Endothelial cell of hepatic sinusoid (primary cell): Measurements from ENCODE around the gene CATSPERD.
"Not testable (repeated sequence)": the region's sequence is repeated elsewhere in the genome, so short reads cannot be mapped to it uniquely, and the experiment has no call there.

Source experiments
- in situ Hi-C: cut with HindIII; loops from 2 replicates; pipeline ENCODE4 v1.10.0; 2017; ENCODE audit warnings: low sequenced_read_pairs

CATSPERD gene

GRCh38 chr19:5684694-5685430, 35.6 kb upstream of the CATSPERD start:
- in situ Hi-C loops: no loop called here

DNA sequence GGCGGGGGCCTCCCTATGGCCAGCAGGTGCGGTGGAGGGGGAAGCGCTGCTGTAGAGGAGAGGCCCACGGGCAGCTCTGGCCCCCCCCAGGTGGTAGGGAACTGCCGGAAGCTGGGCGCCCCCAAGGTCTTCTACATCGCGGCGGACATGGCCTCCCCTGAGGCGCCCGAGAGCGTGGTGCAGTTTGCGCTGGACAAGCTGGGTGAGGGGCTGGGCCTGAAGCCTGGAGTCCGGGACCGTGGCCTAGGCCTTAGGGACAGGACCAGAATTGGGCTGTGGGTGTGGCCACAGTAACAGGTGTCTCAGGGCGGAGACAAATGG, 34.2 kb upstream of the CATSPERD start:
- in situ Hi-C loops: no loop called here

GRCh38 chr19:5686647-5687359, 33.6 kb upstream of the CATSPERD start:
- in situ Hi-C loops: no loop called here

DNA sequence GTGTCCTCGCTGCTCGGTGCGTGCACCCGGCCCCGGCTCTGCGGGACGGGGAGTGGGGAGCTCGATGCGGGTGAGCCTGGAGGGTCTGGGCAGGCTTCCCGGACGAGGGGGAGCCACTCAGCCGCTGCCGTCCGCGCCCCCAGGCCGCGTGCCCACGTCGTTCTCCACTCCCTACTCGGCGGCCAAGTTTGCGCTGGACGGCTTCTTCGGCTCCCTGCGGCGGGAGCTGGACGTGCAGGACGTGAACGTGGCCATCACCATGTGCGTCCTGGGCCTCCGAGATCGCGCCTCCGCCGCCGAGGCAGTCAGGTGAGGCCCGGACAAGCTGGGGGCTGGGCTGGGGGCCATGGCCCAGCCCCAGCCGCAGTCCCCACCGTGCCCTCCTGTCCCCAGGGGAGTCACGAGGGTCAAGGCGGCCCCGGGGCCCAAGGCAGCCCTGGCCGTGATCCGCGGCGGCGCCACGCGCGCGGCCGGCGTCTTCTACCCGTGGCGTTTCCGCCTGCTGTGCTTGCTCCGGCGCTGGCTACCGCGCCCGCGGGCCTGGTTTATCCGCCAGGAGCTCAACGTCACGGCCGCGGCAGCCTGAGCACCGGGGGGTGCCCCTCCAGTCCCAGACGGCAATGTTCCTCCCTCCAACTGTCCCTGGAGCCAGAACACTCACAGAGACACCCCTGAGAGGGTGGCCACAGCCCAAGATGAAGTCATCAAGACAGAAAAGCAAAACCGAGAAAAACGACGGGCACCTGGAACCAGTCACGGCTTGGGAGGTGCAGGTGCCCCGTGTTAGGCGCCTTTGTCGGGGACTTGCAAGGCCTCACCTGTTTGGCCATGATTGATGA, 32.9 kb upstream of the CATSPERD start:
- in situ Hi-C loops: no loop called here

DNA sequence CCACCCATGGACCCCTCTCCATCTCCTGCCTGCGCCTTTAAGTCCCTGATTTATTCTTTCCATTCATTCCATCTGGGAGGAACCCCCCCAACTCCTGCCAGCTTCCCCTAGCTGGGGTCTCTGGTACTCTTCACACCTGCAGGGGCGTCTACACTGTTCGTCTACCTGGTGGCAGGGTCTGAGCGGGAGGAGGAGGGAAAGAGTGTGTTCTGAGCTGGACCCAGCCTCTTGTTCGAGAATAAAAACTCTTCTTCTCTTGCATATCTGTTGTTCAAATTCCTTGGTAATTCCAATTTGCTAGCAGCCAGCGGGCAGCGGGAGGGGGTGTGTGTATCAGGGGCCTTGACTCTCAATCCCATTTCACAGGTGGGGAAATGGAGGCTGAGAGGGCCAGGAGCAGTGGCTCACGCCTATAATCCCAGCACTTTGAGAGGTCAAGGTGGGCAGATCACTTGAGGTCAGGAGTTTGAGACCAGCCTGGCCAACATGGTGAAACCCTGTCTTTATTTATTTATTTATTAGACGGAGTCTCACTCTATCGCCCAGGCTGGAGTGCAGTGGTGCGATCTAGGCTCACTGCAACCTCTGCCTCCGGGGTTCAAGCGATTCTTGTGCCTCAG, 32.1 kb upstream of the CATSPERD start:
- in situ Hi-C loops: not testable (repeated sequence)

GRCh38 chr19:5690125-5690954, 30.1 kb upstream of the CATSPERD start, which contains the start of gene RPL36:
RPL36 (plus strand) TSS chr19:5690295; CDS start chr19:5690508, 213 bp downstream.
- in situ Hi-C loops: no loop called here

DNA sequence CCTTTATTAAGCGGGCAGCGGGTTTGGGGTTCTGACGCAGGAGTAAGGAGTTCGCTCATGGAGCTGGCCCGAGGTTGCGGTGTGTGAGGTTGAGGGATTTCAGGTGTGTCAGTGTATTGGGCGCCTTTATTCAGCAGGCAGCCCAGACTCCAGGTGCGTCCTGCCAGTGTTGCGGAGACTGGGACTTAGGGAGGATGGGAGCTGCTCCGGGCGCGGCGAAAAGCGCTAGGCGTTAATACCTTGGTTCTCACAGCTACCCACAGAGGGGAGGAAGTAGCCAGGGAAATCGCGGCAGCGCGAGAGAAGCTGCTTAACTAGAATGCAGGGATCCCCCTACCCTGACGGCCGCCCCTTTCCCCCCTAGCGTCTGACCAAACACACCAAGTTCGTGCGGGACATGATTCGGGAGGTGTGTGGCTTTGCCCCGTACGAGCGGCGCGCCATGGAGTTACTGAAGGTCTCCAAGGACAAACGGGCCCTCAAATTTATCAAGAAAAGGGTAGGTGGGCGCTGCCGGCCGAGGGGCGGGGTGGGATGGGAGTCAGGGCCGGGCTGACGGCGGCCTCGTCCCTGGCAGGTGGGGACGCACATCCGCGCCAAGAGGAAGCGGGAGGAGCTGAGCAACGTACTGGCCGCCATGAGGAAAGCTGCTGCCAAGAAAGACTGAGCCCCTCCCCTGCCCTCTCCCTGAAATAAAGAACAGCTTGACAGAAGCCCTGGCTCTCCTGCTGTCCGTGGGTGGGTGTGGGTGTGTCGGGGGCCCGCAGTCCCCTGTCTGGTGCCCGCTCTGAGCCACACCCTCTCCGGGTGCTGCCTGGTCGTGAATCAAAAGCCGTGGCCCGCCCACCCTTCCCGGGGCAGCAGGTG, 29.2 kb upstream of the CATSPERD start:
- in situ Hi-C loops: no loop called here

DNA sequence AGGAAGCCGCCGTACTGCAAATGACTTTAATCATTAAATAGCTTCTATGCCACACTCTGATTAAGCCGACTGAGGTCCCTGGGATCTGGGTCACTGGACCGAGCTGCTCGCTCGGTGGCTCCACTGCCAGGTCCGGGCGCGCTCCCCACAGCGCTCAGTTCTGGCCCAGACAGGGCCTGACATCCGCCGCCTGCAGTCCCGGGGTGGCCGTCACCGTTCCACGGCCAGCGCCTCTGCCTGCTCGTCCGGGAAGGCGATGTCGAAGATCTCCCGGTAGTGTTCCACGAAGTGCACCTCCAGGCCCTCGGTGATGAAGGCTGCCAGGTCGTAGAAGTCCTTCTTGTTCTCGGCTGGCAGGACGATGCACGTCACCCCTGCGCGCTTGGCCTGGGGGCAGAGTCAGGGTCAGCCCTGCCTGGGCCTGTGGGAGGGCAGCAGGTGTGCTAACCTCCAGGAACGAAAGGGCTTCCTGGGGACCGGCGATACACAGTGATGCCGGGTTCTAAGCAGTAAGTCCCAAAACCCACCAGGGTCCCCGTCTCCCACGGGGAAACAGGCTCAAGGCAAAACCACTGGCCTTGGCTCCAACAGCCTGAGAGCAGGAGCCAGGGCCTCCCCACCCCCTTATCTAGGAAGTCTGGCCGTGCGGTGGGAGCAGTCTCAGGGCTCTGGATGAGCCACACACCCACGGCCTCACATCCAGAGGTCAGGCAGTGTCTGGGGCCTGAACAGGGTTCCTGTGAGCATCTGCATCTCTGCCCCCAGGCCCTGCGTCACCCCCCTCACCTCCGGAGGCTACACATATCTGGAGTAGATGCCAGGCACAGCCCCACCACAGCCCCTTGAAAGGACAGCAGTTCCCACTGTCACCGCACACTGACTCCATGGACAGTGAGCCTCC, 28.4 kb upstream of the CATSPERD start:
- in situ Hi-C loops: no loop called here

DNA sequence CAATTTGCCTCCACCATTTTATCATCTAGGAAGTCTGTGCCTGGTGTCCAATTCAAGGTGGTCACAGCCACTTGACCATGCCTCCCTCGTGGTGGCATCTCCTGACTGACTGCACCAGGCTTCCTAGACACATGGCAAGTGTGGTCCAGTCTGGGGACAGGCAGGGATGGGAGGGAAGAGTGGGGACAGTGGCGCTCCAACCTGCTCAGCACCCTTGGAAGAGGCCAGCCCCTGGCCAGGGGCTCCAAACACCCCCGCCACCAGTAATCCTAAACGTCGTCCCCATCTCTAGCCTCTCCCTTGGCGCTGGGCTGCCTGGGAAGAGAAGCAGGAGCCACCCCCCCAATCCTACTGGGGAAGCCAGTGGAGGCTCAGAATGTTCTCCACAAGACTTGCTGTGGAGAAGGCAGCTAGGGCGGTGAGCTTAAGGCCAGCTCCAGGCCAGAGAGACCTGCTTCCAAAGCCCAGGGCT, 27.7 kb upstream of the CATSPERD start:
- in situ Hi-C loops: no loop called here

DNA sequence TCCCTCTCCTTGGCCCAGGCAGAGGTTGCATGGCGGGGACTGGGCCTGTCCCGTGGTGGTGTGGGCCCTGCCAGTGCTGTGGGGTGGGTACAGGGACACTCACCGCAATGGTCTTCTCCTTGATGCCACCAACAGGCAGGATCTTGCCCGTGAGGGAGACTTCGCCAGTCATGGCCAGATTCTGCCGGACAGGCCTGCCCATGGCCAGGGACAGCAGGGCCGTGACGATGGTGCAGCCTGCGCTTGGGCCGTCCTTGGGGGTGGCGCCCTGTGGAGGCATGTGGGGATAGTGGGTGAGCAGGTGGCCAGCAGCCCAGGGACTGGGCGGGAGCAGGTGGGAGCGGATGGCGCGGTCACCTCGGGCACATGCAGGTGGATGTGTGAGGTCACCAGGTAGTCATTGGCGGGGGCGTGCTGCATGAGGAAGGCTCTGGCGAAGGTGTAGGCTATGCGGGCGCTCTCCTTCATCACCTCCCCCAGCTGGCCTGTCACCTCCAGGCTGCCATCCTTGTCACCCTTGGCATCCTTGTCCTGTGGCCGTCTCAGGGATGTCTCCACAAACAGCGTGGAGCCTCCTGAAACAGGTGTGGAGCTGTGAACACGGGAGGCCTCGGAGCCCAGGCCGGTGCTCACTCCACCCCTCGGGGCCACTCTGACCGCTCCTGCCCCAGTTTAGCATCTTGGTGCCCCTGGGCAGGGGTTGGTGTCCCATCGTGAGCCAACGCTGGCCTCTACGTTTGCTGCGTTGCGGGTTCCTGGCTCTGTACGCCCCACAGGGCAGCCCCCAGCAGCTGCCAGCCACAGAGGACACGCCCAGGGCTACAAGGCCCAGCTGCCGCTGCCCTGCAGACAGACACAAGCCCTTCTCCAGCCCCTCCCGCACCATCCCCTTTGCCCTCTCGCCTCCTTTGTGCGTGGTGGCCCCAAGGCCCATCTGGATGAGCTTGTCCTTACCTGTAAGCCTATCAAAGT, 27.0 kb upstream of the CATSPERD start:
- in situ Hi-C loops: no loop called here

DNA sequence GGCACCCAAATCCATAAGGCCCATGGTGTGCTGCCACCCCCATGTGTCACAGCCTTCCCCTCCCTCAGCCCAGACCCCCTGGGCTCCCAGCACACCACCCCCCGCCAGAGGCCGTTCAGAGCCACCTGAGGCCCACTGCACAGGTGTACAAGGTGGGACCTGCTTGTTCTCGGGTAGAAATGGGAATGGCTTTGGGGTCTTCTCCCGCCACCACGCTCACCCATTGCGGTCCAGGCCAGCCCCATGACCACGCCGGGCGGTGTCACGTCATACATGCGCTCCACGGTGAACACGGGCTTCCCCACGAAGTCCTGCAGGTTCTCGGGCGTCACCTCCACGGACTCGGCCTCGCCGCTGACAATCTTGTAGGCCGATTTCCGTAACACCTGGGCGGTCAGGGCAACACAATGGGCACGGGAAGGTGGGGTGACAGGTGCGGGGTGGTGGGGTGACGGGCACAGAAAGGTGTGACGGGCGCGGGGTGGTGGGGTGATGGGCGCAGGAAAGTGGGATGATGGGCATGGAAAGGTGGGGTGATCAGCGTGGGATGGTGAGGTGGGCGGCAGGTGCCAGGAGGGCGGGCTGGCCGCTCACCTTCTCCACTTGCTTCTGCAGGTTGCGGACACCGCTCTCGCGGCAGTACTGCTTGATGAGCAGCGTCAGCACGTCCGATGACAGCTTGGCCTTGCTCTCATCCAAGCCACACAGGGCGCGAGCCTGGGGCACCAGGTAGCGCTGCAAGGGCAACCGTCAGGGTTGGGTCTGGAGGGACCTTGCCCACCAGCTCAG, 26.1 kb upstream of the CATSPERD start:
- in situ Hi-C loops: no loop called here

- in situ Hi-C loops: no loop called here
Observed at GRCh38 chr19:5694956-5695648, 25.3 kb upstream of the CATSPERD start.

DNA sequence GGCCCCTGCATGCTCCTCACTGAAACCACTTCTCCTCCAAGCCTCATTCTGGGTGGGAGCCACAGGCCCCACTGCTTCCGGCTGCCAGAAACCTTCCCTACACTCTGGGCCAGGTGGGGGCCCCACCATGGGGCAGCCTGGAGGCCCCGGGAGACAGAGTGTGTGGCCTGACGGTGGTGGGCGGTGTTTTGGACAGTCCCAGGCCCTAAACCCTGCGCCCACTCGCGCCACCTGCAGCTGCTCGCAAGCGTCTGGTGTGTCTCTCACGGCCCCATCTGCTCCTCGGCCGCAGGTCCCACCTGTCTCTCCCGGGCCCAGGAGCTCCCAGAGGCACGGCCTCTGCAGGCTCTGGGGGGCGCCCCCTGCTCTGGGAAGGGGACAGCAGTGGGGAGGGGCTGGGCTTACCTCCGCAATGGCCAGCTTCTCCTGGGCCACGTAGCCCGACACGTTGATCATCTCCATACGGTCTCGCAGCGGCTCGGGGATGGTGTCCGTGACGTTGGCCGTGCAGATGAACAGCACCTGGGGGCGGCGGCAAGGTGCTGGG, 24.7 kb upstream of the CATSPERD start:
- in situ Hi-C loops: no loop called here

DNA sequence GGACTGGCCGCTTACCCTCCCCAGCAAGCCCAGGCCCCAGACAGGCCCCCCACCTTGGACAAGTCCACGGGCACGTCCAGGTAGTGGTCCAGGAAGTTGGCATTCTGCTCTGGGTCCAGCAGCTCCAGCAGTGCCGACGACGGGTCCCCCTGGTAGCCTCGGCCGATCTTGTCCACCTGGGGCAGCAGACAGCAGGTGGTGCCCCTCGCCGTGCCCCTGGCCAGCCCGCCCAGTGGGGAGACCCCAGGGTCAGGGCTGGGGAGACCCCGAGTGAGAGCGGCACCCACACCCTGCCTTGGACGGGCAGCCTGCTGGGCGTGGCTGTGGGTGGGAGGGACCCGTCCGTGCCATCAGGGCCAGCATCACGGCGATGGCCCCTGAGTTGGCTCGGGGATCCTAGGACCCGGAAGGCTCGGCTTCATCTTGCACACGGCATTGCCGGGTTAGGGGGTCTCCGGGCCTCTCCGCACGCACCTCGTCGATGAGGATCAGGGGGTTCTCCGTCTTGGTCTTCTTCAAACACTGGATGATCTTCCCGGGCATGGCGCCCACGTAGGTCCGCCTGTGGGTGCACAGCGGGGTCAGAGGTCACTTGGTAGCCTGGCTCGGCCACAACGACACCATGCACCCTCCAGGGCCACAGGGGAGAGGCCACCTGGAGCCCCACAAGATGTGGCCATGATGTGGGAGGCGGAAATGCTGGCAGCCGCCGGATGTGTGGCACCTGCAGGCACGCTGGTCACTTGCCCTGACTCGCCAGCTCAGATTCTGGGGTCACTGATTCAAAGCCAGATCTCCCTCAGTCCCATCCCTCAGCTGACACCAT, 24.0 kb upstream of the CATSPERD start:
- in situ Hi-C loops: no loop called here
